ENCODE results near the gene RNF157. TPM values are rescaled to one million over a fixed set of nuclear protein-coding genes. Genes with fewer than 3 reads are reported as not detected.

The RNF157 gene
- total and polyA plus RNA-seq, 9 of the 15 experiments (the other 6 are each of a cell fraction or from before 2014, with no cell fraction given), result 8.1 to 31.7 (median 20.8) TPM

- TF ChIP-seq, protein P1, sequence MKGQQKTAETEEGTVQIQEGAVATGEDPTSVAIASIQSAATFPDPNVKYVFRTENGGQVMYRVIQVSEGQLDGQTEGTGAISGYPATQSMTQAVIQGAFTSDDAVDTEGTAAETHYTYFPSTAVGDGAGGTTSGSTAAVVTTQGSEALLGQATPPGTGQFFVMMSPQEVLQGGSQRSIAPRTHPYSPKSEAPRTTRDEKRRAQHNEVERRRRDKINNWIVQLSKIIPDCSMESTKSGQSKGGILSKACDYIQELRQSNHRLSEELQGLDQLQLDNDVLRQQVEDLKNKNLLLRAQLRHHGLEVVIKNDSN (CRISPR knock-in tag; IDR thresholded peaks at IDR 0.05), result no peak
- TF ChIP-seq POLR2A (conservative IDR thresholded peaks at IDR 0.05) (peak; percentile 61), PHF21A (IDR thresholded peaks at IDR 0.05; ENCODE audit: borderline replicate concordance, low read depth) (0 out of 2 replicates have a peak, but pooled peaks have one; percentile 15), CHD1 (IDR thresholded peaks at IDR 0.05; ENCODE audit: low read length) (no peak), PRDM10 (IDR thresholded peaks at IDR 0.05; ENCODE audit: partially characterized antibody) (peak; percentile 8), EP400 (IDR thresholded peaks at IDR 0.05) (peak; percentile 44; the same call in 1 of the 2 replicates), TRIM28 (IDR thresholded peaks at IDR 0.05) (peak; percentile 68; the same call in 1 of the 2 replicates), ZNF316 (IDR thresholded peaks at IDR 0.05) (peak; percentile 100), HDAC3 (IDR thresholded peaks at IDR 0.05; ENCODE audit: borderline replicate concordance, partially characterized antibody) (peak; percentile 64), MYBL2 (IDR thresholded peaks at IDR 0.05; ENCODE audit: low read depth) (peak; percentile 57; the same call in 1 of the 2 replicates), MYBL2 (CRISPR knock-in tag; IDR thresholded peaks at IDR 0.05; ENCODE audit: borderline replicate concordance) (no peak), EP300 (IDR thresholded peaks at IDR 0.05; ENCODE audit: low read length) (peak; percentile 79), JUN (IDR thresholded peaks at IDR 0.05; ENCODE audit: borderline replicate concordance, low read depth, low read length) (0 out of 2 replicates have a peak, but pooled peaks have one; percentile 9), JUN (CRISPR knock-in tag; IDR thresholded peaks at IDR 0.05; ENCODE audit: borderline replicate concordance) (no peak), NFE2L1 (tag; IDR thresholded peaks at IDR 0.05; ENCODE audit: borderline replicate concordance, low read depth) (peak; percentile 99)
- TF ChIP-seq, protein P2, sequence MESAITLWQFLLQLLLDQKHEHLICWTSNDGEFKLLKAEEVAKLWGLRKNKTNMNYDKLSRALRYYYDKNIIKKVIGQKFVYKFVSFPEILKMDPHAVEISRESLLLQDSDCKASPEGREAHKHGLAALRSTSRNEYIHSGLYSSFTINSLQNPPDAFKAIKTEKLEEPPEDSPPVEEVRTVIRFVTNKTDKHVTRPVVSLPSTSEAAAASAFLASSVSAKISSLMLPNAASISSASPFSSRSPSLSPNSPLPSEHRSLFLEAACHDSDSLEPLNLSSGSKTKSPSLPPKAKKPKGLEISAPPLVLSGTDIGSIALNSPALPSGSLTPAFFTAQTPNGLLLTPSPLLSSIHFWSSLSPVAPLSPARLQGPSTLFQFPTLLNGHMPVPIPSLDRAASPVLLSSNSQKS (CRISPR knock-in tag; IDR thresholded peaks at IDR 0.05), result no peak
- TF ChIP-seq, protein P3, sequence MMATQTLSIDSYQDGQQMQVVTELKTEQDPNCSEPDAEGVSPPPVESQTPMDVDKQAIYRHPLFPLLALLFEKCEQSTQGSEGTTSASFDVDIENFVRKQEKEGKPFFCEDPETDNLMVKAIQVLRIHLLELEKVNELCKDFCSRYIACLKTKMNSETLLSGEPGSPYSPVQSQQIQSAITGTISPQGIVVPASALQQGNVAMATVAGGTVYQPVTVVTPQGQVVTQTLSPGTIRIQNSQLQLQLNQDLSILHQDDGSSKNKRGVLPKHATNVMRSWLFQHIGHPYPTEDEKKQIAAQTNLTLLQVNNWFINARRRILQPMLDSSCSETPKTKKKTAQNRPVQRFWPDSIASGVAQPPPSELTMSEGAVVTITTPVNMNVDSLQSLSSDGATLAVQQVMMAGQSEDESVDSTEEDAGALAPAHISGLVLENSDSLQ (IDR thresholded peaks at IDR 0.05), result peak; percentile 60; the same call in 1 of the 2 replicates
- TF ChIP-seq, protein P4, sequence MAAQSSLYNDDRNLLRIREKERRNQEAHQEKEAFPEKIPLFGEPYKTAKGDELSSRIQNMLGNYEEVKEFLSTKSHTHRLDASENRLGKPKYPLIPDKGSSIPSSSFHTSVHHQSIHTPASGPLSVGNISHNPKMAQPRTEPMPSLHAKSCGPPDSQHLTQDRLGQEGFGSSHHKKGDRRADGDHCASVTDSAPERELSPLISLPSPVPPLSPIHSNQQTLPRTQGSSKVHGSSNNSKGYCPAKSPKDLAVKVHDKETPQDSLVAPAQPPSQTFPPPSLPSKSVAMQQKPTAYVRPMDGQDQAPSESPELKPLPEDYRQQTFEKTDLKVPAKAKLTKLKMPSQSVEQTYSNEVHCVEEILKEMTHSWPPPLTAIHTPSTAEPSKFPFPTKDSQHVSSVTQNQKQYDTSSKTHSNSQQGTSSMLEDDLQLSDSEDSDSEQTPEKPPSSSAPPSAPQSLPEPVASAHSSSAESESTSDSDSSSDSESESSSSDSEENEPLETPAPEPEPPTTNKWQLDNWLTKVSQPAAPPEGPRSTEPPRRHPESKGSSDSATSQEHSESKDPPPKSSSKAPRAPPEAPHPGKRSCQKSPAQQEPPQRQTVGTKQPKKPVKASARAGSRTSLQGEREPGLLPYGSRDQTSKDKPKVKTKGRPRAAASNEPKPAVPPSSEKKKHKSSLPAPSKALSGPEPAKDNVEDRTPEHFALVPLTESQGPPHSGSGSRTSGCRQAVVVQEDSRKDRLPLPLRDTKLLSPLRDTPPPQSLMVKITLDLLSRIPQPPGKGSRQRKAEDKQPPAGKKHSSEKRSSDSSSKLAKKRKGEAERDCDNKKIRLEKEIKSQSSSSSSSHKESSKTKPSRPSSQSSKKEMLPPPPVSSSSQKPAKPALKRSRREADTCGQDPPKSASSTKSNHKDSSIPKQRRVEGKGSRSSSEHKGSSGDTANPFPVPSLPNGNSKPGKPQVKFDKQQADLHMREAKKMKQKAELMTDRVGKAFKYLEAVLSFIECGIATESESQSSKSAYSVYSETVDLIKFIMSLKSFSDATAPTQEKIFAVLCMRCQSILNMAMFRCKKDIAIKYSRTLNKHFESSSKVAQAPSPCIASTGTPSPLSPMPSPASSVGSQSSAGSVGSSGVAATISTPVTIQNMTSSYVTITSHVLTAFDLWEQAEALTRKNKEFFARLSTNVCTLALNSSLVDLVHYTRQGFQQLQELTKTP (IDR thresholded peaks at IDR 0.05; ENCODE audit: low read depth in 1 of 2, partially characterized antibody in 2 of 2), result peak in 1 of 2 experiments; percentile 76
Measured at GRCh38 chr17:76234354-76234679, 6.0 kb downstream of the RNF157 start (continued).
